SKM-1 (cell line): ENCODE results near the gene PROP1.
"Not testable (repeated sequence)": the region's sequence is repeated elsewhere in the genome, so short reads cannot be mapped to it uniquely, and the experiment has no call there.

Experiments
- DNase-seq: peaks from one replicate; lab custom pipeline; 2025; ENCODE audit not compliant: unreplicated experiment; lab: John Stamatoyannopoulos, UW

Gene PROP1

DNA sequence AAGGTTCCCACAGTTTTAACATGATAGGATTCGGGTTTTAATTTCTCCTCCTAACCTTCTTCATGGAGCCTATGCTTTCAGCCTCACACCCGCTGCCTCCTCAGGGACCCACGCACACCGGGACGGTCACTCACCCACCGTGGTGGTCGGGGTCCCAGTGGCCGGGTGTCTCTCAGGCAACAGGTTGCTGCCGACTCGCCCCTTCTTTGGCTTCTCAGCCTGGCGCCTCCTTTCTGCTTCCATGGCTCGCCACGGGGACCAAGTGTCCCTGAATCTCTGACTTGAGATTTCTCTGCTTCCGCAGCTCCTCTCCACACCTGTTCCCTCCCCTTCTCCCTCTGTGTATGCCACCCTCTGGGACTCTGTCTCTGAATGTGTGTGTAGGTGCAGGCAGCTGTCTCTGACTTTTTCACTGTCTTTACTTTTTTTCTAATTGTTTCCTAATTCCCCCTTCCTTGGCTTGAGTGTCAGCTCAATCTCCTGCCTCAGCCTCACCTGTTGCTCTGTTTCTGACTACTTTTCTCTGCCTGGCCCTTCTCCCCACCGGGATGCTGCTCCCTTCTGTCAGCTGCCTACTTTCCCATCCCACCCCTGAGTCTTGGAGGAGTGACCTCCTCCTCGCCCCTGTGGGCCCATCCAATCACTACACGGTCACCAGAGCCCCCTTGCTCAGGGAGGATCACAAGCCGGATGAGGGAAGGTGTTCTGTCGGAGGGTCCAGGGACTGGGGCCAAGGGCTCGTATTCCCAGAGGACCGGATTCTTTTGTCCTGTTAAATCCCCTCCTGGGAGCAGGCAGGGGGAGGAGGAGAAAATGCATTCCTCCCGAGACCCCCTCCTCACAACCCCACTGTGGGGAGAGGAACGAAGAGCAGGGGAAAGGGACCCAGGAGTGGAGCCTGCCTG, at the start of gene PROP1:
PROP1 (minus strand) TSS at position 552 of the 905 bp plus-strand sequence; CDS start at position 243, 309 bp downstream.
- DNase-seq, result no peak

DNA sequence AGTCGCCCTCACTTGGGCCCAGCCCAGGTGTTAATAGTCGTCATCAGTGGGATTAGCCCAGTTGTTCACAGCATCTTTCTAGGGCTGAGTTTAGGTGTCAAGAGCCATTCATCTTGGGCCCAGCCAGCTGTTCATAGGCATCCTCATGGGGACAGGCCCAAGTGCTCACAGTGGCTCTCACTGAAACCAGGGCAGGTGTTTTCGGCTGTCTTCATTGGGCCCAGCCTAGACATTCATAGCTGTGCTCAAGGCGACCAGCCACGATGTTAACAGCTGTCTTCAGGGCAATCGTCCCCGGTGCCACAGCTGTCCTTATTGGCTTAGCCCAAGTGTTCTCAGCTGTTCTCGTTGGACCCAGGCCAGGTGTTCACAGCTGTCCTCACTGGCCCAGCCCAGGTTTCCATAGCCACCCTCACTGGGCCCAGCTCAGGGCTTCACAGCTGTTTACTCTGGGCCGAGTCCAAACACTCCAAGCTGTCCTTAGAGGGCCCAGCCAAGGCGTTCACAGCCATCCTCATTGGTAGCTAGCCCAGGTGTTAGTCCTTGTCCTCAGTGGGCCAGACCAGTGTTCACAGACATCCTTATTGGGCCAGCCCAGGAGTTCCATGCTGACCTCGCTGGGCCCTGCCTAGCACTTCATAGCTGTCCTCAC, 23.5 kb upstream of the PROP1 start:
- DNase-seq, result not testable (repeated sequence)

GRCh38 chr5:178012758-178013157, 16.7 kb upstream of the PROP1 start:
- DNase-seq, result not testable (repeated sequence)

- not testable (repeated sequence) for DNase-seq
These were observed 15.9 kb upstream of the PROP1 start for GRCh38 chr5:178011816-178012554.

- DNase-seq, result not testable (repeated sequence)
These were observed 11.2 kb upstream of the PROP1 start for GRCh38 chr5:178007272-178007671.

- not testable (repeated sequence) for DNase-seq
These were observed 10.6 kb upstream of the PROP1 start for GRCh38 chr5:178006536-178007231.

DNA sequence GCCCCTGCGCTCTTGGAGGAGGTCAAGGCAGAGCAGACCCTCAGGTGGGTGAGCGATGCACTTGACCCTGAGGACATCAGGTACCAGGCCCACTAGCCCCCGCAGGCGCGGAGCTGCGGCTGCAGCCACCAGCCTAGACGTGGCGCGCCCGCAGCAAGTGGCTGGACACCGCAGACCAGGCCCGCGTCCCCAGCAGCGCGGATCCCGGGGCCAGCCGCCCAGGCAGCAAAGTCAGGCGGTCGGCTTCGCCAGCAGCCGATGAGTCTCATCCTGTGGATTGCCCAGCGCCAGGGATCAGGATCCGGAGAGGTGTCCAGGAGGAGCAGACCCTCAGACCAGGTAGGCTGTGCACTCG, 10.1 kb upstream of the PROP1 start:
- not testable (repeated sequence) for DNase-seq

GRCh38 chr5:177997846-177998245, 1.8 kb upstream of the PROP1 start:
- no peak for DNase-seq

- no peak for DNase-seq
These were observed 1.3 kb upstream of the PROP1 start for GRCh38 chr5:177997319-177997670.

DNA sequence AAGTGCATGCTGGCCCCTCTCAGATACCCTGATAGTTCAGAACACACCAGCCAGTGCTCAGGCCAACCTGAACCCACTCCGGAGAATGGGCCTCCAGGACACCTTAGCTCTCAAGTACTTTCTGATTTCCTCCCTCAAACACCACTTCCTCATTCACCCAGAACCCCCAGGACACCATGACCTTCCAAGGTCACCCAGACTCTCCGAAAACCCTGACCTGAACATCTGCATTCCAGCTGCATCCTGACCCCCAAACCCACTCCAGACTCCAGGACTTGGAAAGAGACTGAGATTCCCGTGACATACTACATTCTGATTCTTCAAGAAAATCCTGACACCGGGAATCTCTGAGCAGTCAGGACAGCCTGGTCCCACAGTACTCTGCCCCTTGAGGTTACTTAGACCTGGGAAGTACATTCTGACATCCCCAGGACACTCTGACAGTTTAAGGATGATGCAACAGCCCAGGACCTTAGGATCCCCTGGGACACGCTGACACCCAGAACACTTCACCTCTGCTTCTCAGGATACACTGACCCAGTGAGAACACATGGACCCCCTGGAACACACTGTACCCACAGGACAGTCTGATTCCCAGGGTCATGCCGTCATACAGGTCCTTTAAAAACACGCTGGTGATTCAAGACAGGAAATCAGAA, 747 bp upstream of the PROP1 start:
- no peak for DNase-seq

DNA sequence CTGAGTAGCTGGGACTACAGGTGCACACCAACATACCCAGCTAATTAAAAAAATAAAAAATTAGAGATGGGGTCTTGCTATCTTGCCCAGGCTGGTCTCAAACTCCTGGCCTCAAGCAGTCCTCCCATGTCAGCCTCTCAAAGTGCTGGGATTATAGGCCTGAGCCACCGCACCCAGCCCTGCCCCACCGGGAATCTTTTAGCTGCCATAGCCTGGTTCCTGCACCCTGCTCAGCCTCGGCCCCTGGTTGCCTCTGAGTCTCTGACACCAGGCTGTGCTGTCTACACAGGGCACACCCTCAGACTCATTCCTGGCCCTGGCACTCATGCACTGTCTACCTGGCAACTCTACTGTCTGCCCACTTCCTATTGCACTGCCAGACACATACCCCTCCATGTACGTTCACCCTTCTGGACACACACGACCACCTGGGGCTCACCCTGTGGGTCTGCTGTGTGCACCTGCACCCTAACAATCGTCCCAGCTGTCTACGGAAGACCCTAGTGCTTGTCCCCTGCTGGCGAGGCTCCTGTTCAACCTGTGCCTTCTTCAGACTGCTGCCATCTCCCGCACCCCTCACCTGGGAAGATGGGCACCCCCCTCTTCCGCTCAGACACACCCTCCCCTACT, 1.4 kb downstream of the PROP1 start:
- no peak for DNase-seq

DNA sequence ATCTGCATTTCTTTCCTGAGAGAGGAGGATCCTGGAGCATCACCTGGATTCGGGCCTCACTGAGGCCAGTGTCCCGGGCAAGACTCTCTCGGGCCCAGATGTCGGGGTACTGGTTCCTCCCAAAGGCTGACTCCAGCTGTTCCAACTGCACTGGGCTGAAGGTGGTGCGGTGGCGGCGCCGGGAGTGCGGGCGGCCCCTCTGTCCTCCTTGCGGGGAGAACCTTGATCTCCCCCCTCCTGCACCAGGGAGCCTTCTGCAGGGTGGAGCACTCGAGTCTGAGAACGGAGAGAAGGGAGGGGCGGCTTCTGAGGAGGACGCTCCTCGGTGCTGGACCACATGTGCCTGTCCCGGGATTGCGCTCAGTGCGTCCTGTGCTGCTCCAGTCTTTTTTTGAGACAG, 2.0 kb downstream of the PROP1 start:
- no peak for DNase-seq

- DNase-seq, result no peak
These were observed 3.6 kb downstream of the PROP1 start for GRCh38 chr5:177992466-177992865.

DNA sequence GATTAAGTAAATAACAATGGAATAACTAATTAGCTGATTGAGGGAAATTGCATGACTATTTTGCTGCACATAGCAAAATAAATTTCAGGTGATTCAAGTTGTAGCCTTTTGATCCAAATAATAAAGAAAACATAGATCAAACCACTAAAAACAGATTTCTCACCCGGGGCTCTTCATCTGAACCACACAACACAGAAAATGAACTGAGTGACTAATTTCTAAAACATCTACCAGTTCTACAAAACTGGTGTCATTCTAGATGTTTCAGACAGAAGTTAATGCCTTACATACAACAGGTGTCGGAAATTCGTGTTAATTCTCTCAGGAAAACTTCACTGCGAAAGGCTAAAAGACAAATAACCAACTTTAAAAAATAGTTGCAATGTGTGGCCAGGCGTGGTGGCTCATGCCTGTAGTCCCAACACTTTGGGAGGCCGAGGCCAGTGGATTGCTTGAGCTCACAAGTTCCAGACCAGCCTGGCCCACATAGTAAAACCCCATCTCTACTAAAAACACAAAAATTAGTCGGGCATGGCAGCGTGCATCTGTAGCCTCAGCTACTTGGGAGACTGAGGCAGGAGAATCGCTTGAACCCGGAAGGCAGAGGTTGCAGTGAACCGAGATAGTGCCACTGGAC, 6.9 kb downstream of the PROP1 start:
- no peak for DNase-seq

GRCh38 chr5:177987326-177987725, 8.7 kb downstream of the PROP1 start:
- DNase-seq, result no peak

DNA sequence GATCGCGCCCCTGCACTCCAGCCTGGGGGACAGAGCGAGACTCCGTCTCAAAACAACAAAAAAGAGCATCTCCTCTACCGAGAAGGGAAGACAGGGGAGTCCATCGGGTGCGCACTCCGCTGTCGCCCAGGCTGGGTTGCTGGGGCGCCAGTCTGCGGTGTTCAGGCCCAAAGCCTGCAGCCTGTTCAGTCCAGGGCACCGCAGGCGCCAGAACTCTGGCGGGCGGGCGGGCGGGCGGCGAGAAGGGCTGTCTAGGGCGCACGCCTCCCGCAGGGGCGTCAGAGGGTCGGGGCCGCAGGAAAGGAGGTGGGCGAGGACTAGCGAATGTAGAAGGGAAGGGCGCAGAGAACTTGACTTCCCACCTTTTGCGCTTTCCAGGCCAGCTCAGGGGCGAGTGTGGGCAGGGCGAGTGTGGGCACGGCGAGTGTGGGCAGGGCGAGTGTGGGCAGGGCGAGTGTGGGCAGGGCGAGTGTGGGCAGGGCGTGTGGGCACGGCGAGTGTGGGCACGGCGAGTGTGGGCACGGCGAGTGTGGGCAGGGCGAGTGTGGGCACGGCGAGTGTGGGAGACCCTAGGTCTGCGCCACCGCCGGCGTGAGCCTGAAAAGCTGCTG, 10.5 kb downstream of the PROP1 start:
- DNase-seq, result no peak

DNA sequence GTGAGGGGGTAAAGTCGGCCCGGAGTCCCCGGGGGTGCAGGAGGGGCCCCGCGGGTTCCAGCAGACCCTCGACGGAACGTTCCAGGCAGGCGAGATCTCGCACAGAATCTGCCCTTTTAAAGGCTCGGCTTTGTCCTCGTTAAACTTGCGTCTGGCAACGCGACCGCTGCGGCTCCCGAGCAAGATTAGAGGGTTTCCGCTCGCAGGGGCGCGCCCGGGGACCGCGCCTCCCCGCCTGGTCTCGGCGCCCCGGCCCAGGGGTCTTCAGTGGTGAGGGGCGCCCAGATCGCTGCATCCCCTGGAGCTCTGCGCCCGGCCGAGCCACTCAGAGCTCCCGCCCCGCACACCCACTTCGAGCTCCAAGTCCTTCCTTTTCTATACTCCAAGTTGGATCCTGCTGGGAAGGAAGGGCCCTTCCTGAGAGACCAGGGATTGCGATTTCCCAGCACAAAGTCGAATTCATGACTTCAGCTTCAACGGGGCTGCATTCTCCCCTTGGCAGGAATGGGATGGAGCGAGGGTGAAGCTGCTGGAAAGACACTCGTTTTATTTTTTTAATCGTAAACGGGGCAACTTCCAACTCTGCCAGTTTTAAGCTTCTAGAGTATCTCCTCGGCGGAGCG, 11.3 kb downstream of the PROP1 start:
- DNase-seq, result no peak

DNA sequence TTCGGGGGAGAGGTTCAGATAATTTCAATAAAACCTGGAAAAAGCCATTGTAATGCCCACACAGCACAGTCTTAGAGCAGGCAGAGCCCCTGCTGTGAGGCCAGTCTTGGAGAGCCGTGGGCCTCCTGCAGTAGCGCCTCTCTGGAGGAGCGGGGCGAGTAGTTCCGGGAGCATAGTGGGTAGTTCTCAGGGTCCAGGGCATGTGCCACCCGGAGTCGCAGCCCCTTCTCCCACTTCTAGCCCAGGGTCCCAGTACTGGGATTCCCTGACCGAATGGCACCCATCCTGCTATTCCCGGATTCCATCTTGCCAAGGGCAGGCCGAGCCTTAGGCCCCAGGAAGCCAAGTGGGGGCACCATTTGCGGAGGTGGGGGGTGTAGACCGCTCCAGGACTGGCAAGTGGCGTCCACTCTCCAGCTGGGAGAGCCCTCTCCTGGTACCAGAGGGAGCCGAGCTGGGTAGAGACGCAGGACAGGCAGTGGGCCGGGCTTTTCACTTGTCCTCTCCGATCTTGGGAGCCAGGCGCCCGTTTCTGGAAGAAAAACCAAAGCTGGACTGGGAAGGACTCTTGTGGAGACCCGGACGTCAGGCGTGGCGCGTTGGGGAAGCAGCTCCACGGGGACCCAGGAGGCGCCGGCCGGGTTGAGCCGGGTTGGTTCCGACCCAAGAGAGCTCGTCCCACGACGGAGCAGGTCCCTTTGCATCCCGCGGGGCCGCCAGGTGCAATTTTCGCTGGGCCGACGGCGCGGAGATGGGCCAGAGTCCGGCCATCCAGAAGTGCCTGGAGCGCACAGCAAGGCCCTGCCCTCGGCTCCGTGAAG, 12.1 kb downstream of the PROP1 start:
- no peak for DNase-seq
